Colonic mucosa (tissue), 4 donors: Measurements from ENCODE around the gene AHCY. TPM values are rescaled to one million over a fixed set of nuclear protein-coding genes. Genes with fewer than 3 reads are reported as not detected.

Experiments
- DNase-seq: peaks from one replicate; pipeline ENCODE4 v3.0.0-alpha.2; 2020
- H3K27ac ChIP-seq: fragments of 200-600 bp; one replicate; pipeline ENCODE4 v1.8.0; 2021
- H3K27me3 ChIP-seq: fragments of 200-600 bp; one replicate; pipeline ENCODE4 v1.8.0; 2021
- H3K36me3 ChIP-seq: fragments of 200-600 bp; one replicate; pipeline ENCODE4 v1.8.0; 2021
- H3K4me1 ChIP-seq: fragments of 200-600 bp; one replicate; pipeline ENCODE4 v1.8.0; 2021; ENCODE audit warnings: mild to moderate bottlenecking
- H3K4me3 ChIP-seq: fragments of 200-600 bp; one replicate; pipeline ENCODE4 v1.8.0; 2021
- H3K9ac ChIP-seq, 2 donors: one replicate each; pipeline ENCODE4 v1.7.0; 2013; ENCODE audit warnings: control low read depth in 2 of 2, low read depth in 2 of 2, low read length in 2 of 2
- H3K9me3 ChIP-seq: fragments of 200-600 bp; one replicate; pipeline ENCODE4 v1.8.0; 2021
- intact Hi-C: fragments of 100-400 bp; cut with DNase I; formaldehyde crosslinking; loops from one replicate; pipeline ENCODE4 v1.14.1; 2022
- total RNA-seq, 2 donors: library from RNA; stranded (reverse); fragmentation: NEBNext Ultra II Directional in 1 of 2; extraction: Animal tissue kit (Norgen Biotek cat#: 25700) in 1 of 2; gene quantifications; one replicate each; pipeline ENCODE4 v1.2.1, GENCODE V29; 2021
- TF ChIP-seq, protein P1 (sequence below): fragments of 200-600 bp; IDR thresholded peaks from one replicate; pipeline ENCODE4 v1.8.0; 2022; ENCODE audit warnings: antibody characterized with exemption, mild to moderate bottlenecking
- donor health status: healthy.
- donor health status: DM: no; HTN: no; CAD: no.
- donor health status: DM: no; HTN: no; CAD: no.

Gene AHCY
- total RNA-seq, 2 donors from 2014 or later = 79.4 to 192 TPM

GRCh38 chr20:34283844-34284243, 19.3 kb downstream of the AHCY start:
- Histone ChIP-seq H3K27ac (no peak overlapping the region), H3K4me1 (no peaks in the 10 kb centered on the region), H3K4me3 (no peak overlapping the region), H3K36me3 (peaks cover 6% of the 10 kb centered on the region), H3K9ac (no peak overlapping the region), H3K9me3 (no peaks in the 10 kb centered on the region), H3K27me3 (no peaks in the 10 kb centered on the region)
- intact Hi-C loops = no loop called here
- DNase-seq = no peak
- TF ChIP-seq, protein P1, sequence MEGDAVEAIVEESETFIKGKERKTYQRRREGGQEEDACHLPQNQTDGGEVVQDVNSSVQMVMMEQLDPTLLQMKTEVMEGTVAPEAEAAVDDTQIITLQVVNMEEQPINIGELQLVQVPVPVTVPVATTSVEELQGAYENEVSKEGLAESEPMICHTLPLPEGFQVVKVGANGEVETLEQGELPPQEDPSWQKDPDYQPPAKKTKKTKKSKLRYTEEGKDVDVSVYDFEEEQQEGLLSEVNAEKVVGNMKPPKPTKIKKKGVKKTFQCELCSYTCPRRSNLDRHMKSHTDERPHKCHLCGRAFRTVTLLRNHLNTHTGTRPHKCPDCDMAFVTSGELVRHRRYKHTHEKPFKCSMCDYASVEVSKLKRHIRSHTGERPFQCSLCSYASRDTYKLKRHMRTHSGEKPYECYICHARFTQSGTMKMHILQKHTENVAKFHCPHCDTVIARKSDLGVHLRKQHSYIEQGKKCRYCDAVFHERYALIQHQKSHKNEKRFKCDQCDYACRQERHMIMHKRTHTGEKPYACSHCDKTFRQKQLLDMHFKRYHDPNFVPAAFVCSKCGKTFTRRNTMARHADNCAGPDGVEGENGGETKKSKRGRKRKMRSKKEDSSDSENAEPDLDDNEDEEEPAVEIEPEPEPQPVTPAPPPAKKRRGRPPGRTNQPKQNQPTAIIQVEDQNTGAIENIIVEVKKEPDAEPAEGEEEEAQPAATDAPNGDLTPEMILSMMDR = no peak

DNA sequence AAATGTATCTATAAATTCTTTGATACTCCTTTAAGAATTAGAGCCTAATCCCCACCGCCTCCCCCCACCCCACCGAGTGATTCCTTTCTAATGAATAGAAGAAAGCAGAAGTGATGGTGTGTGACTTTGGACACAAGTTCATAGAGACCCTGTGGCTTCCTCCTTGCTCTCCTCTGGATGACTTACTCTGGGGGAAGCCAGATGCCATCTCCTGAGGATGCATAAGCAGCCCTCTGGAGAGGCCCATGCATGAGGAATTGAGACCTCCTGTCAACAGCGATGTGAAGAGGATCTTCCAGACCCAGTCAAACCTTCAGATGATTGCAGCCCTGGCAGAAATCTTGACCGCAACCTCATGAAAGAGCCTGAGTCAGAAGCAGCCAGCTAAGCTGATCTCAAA, 21.1 kb downstream of the AHCY start:
- no peak for DNase-seq
- intact Hi-C loops = no loop called here
- Histone ChIP-seq H3K9ac (no peak overlapping the region), H3K27ac (no peak overlapping the region), H3K27me3 (no peaks in the 10 kb centered on the region), H3K4me3 (no peak overlapping the region), H3K9me3 (no peaks in the 10 kb centered on the region), H3K36me3 (peaks cover 6% of the 10 kb centered on the region), H3K4me1 (no peaks in the 10 kb centered on the region)
- TF ChIP-seq, protein P1 = no peak

GRCh38 chr20:34281177-34281576, 22.0 kb downstream of the AHCY start:
- H3K4me1 ChIP-seq = no peaks in the 10 kb centered on the region
- no peak overlapping the region for H3K27ac ChIP-seq
- H3K4me3 ChIP-seq = no peak overlapping the region
- DNase-seq = no peak
- TF ChIP-seq, protein P1 = no peak
- H3K9me3 ChIP-seq = no peaks in the 10 kb centered on the region
- intact Hi-C loops = no loop called here
- no peaks in the 10 kb centered on the region for H3K27me3 ChIP-seq
- peaks cover 6% of the 10 kb centered on the region for H3K36me3 ChIP-seq
- no peak overlapping the region for H3K9ac ChIP-seq

DNA sequence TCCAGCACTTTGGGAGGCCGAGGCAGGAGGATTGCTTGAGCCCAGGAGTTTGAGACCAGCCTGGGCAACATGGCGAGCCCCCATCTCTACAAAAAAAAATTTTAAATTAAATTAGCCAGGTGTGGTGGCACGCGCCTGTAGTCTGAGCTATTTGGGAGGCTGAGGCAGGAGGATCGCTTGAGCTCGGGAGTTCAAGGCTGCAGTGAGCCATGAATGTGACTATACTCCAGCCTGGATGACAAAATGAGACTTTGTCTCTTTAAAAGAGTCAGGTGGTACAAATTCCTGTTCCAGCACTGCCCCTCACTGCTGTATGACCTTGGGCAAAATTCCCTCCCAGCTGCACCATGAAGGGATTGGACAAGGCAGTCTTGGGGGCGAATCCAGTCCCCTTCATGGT, 28.5 kb downstream of the AHCY start:
- intact Hi-C loops = no loop called here
- H3K36me3 ChIP-seq = no peaks in the 10 kb centered on the region
- no peak overlapping the region for H3K27ac ChIP-seq

GRCh38 chr20:34271956-34272355, 31.2 kb downstream of the AHCY start:
- TF ChIP-seq, protein P1 = no peak
- H3K36me3 ChIP-seq = no peaks in the 10 kb centered on the region
- no peak for DNase-seq
- no peaks in the 10 kb centered on the region for H3K9me3 ChIP-seq
- intact Hi-C loops = no loop called here
- H3K27ac ChIP-seq = no peak overlapping the region
- H3K4me3 ChIP-seq = no peak overlapping the region
- H3K27me3 ChIP-seq = no peaks in the 10 kb centered on the region
- no peak overlapping the region for H3K9ac ChIP-seq
- no peaks in the 10 kb centered on the region for H3K4me1 ChIP-seq

More for the DNA sequence above, 28.5 kb downstream of the AHCY start:
- TF ChIP-seq, protein P1 = no peak
- Histone ChIP-seq H3K4me3 (no peak overlapping the region), H3K9me3 (no peaks in the 10 kb centered on the region), H3K4me1 (no peaks in the 10 kb centered on the region), H3K9ac (no peak overlapping the region), H3K27me3 (no peaks in the 10 kb centered on the region)
- DNase-seq = no peak
